OCI-M2 (cell line): ENCODE data around the gene PIGU.
"Not testable (repeated sequence)": the region's sequence is repeated elsewhere in the genome, so short reads cannot be mapped to it uniquely, and the experiment has no call there.

Experiments used
- DNase-seq: peaks from one replicate; lab custom pipeline; 2025; ENCODE audit not compliant: unreplicated experiment; lab: John Stamatoyannopoulos, UW

PIGU gene

DNA sequence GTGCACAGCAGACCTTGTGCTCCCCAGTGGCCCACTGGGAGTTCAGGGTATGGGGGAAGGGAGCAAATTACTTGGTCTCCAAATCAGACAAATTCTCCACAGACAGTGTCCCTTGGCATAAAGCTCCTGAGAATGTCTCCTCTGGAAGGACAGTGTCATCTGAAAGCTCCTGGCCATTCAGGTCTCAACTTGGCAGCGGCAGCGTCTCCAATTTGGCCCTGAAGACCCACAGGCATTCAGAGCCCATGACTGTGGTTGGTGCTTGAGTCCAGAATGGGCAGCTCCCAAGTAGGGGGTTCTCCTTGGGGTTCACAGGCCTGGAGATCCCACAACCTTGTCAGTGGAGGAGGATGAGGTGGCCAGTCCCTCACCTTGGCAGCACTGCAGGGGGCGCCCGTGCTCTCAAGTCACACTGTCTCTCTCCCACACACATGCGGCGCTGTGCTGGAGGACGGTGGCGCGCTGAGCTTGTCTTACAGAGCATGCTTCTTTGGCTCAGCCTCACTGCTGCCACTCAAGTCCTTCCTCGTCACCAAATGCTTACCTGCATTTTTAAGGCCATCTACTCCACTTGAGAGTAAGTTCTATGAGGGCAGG is 140.0 kb downstream of the PIGU start:
- DNase-seq: no peak

DNA sequence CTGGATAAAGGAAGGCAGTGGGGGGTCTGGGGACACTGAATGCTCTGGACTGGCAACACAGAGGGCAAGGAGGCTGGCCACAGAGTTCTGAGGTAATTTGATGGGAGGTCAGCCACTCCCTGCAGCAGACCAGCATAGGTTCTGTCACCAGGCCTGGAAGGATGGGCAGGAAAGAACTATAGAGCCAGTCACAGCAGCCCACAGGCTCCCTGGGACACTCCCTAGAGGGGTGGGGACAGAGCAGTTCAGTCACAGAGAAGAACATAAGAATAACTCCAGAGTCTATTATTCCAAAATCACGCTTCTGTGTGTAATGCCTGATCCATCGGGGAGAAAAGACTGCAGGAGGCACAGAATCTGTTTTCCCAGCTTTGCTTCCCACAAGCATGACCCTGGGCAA is 141.0 kb downstream of the PIGU start:
- DNase-seq: no peak

DNA sequence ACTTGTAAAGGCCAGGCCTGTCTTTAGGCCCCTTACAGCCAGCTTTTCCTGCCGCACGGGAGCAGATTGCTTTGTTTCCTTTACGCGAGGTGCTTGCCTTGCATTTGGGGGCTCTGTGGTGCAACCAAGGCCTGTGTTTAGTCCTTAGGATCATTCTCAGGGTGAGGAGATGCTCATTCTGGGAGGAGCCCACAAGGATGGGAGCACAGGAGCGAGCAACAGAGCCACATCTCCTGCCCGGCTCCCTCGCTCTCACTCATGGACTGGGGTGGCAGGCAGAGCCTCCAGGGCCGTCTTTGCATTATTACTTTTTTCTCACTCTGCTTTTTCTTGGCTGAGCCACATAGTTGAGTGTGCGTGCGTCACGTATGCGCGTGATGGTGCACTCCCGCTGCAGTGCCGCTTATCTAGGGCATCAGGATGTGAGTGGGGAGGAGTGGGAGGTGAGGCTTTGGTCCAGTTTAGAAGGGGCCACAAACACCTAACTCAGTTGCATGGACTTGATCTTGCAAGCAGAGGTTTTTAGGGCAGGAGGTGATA is 141.5 kb downstream of the PIGU start:
- no peak for DNase-seq

DNA sequence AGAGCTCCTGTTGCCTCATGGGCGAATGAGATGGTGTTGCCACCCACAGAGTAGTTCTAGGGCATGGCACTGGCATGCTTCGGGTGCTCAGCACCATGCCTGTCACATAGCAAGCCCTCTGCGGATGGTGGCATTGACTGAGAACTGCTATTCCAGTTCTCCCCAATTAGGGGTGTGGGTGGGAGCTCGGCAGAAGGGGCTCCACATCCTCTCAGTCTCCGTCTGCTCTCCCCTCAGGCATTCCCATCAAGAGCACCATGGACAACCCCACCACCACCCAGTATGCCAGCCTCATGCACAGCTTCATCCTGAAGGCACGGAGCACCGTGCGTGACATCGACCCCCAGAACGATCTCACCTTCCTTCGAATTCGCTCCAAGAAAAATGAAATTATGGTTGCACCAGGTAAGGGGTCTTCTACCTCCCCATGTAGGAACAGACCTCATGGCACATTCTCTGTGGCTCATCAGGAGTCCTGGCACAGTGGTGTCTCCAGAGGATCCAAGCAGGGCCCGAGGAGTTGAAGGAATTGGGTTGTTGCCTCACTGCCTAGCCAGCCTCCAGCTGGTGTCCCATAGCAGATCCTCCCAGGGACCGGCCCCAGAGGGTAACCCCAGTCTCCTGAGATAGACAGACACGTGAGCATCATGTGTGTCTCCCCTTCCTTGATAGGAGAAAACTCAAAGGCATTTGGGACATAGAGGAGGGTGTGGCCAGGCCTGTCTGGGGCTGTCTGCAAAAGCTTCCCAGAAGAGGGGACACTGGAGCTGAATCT is 142.3 kb downstream of the PIGU start:
- no peak for DNase-seq

DNA sequence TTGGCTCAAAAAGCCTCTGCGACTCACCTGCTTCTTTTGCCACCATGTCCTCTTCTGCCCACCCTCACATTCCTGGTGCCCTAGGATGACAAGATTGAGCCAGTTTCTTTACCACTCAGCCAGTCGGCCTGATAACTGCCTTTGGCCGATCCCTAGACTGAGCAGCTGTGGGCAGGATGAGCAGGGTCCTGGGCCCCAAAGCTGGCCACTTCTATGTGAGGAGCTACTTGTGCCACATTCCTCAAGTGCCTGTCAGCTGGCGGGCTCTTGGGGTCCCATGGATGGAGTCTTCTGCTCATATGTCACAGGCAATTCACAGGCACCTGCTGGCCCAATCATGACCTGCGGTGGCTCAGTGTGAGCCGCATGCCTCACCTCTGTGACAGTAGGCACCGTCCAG is 144.1 kb downstream of the PIGU start:
- DNase-seq: no peak

DNA sequence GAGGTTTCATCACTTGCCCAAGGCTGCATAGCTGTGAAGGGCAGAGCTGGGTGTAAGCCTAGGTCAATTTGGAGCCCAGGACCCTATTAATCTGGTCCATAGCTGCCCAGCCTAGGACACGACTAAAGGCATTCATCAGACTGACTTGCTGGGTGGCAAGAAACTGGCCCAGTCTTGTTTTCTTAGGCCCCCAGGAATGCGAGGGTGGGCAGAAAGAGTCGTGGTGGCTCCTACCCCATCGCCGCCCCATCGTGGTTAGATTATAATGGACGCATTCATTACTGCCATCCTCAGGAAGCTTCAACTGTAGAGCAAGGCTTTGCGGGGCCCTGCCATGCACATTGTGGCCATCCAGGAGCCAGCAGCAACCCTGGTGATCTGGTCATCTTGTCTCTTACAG is 144.6 kb downstream of the PIGU start:
- no peak for DNase-seq

DNA sequence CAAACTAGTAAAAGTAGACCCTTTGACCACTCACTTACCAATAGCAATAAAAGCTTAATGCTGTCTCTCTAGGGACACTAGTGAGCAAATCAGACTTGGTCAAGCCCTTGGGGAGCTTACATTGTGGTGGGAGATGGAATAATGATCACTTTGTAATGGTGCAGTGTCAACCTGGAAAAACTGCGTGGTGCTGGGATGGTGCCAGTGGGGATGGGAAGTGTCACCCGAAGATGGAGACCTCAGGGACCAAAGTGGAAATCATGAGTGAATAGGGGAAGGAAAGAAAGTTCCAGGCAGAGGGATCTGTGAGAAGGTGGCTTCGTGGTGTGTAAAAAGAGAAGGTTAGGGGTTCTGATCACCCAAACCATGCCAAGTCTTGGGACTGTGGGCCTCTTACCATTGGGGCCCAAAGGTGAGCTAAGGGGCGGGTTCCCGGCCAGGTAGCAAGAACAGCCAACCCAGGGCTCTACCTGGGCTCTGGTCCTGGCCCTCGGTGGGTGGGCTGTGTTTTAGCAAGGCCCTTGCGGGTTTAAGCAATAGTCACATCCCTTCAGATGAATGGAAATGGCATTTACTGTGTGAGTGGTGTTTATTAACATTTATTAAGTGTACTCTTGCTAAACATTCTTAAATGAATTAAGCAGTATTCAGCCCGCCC is 145.2 kb downstream of the PIGU start:
- DNase-seq: no peak

DNA sequence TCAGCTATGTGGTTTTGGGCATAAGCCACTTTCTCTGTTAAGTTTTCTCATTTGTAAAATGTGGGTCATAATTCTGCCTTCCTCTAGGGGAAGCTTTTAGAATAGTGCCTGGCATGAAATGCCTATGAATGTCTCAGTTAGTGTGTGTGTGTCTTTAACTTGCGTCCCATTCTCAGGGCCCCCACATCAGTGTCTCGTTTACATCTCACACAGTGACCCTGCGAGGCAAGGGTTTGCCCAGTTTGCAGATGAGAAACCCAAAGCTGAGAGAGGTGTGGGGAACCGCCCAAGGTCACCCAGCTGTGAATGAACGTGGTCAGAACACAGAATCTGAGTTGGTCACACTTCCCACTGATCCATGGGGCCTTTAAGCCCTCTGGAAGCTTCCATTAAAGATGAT is 146.6 kb downstream of the PIGU start:
- no peak for DNase-seq

DNA sequence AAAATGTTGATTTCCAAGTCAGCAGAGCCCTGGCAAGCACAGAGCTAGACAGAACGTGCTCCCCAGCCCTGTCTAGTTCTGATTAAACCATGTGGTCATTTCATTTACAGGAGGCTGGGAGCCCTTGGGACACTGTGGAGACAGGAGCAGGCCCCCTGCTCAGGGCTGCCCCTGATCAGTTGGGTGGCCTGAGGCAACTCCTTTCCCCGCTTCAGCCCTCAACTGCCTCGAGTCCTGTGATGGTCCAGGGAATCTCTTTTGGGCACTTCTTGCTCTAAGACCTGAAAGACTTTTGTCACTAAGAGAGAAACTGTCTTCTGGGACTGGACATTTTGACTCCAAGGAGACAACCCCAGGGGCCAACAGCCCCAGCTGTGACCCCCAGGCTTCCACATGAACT is 147.2 kb downstream of the PIGU start:
- no peak for DNase-seq

DNA sequence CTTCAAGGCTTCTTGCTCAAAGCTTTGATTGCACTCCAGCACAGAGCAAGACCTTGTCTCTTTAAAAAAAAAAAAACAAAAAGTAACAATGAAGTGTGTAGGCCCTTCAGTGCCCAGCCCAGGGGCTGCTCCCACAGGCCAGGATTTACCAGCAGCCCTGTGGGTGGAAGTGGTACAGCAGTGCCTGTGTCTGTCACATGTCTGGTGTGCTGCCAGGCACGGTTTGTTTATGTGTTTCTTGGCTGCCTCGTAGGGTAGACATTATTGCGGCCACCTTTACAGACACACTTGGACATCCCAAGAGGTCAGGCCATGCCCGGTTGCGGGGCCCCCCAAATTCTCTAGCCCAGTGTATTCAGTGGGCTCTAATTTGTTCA is 148.0 kb downstream of the PIGU start:
- no peak for DNase-seq

DNA sequence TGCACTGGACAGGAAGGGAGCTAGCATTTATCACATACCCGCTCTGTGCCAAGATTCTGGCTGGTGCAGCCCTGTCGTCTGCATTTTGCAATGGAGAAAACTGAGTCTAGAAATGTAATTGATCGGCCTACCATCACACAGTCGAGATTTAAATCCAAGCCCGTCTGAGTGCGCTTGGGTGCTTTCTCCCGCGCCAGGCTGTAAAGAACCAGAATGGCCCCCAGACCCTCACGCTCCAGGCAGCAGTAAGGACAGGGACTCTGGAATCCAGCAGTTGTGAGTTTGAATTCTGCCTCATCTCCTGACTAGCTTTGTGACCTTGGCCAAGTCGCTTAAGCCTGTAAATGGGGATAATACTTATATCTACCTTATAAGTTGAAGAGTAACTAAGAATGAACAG is 149.9 kb downstream of the PIGU start:
- no peak for DNase-seq

DNA sequence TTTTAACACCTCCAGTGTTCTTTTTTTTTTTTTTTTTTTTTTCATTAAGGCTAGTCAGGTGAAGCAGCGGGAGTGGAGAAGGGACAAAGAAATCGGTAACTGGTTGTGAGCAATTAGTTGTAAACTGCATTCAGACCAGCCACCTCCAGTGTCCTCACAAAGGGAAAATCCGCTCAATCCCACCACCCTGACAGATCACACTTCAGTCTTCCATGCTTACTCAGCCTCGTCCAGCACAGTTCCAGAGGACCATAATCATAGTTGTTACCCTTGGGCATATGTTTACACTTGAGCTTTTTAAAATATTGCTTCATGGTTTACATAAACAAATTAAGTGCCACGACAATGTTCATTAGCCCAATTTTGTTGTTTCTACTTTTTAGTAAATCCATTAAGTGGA is 150.4 kb downstream of the PIGU start:
- no peak for DNase-seq

DNA sequence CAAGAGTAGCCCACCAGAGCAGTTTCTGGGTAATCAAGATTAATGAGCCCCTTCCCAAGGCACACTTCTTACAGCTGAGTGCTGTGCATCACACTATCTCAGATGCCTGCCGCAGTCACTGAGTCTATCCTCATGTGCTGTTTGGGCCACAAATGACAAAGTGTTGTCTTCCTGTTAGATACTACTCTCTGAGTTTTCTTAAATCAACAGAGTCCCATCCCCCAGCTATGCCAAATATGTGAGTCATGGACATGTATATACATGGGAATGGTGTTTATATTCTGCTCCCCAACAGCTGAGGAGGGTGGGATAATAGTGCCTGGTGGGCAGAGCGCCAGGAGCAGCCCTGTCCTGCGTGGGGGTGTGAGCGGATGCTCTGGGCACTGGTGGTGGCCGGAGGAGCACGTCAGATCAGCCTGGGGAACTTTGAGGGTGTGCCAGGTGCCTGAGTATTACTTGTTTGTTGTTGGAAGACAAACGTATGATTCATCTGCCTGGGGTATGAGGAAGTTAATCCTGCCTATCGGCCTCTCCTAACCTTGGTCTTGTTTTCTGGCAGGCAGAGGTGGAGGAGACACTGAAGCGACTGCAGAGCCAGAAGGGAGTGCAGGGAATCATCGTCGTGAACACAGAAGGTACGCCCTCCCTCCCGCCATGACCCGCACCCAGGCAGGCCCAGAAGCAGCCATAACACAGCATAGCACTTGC is 151.0 kb downstream of the PIGU start:
- DNase-seq: no peak

DNA sequence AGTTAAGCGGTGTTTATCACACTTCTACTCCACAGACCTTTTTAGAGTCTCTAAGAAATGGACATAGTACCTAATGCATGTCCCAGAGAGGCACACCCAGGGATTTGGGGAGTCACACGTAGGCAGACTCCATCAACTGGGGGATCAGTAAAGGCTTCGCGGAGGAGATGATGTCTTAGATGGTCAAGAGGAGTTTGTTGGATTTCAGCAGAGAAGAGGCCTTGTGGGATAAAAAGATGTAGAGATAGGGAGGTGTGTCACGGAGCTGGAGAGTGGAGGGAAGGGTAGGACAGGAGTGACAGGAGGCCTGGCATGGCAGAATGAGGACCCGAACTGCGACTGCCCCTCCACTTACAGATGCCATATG is 151.6 kb downstream of the PIGU start:
- DNase-seq: no peak

DNA sequence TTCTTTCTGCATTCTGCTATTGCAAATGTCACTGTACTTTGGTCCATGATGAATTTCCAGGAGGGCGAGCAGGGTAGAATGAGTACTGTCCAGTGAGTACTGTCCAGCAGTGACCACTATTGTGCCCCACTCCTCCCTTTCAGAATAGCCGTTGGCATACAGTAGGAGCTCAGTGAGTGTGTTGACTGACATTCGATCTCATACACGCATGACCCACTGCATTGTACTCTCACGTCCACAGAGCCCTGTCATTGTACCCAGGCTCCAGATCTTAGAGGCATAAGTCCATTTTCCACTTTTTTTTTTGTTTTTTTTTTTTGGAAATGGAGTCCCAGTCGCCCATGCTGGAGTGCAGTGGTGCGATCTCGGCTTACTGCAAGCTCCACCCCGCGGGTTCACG is 152.5 kb downstream of the PIGU start:
- no peak for DNase-seq

DNA sequence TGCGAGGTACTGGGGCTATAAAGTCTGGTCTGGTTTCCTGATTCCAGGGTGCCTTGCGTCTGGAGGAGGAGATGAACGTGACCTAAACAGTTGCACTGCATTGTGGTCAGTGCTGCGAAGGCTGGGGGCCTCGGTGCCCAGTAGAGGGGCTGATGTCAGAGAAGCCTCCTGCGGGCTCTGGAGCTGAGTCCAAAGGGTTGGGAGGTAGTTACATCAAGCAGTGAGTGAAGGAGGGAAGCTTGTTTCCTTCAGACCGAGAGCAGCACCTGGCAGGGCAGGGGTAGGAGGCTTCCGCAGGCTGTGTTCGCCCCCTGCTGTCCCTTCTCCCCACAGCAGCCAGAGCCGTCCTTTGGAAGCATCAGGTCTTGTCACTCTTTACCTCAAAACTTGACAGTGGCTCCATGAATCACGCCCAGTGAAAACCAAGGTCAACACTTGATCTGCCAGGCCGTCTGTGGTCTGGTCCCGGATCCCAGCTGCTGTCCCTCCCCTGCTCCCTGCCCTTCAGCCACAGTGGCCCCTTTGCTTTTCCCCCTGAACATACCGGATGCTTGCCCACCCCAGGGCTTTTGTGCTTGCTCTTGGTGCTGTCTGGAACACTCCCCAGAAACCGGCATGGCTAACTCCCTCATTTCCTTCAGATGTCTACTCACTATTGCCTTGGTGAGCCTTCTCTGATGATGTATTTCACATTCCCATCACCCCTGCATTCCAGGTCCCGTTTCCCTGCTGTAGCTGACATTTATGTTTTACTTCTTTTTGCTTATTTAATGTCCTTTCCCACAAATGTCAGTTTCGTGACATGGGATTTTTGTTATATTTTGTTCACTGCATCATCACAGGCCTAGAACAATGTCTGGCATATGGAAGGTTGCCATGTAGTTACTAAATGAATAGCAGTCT is 153.7 kb downstream of the PIGU start:
- no peak for DNase-seq

DNA sequence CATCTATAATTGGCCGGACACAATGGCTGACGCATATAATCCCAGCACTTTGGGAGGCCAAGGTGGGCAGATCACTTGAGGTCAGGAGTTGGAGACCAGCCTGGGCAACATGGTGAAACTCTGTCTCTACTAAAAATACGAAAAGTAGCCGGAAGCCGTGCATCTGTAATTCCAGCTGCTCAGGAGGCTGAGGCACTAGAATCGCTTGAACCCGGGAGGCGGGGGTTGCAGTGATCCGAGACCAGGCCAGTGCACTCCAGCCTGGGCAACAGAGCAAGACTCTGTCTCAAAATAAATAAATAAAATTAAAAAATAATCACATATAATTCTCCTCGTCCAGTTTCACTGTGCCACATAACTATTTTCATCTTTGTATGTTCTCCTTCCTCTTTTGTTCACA is 157.1 kb downstream of the PIGU start:
- not testable (repeated sequence) for DNase-seq

DNA sequence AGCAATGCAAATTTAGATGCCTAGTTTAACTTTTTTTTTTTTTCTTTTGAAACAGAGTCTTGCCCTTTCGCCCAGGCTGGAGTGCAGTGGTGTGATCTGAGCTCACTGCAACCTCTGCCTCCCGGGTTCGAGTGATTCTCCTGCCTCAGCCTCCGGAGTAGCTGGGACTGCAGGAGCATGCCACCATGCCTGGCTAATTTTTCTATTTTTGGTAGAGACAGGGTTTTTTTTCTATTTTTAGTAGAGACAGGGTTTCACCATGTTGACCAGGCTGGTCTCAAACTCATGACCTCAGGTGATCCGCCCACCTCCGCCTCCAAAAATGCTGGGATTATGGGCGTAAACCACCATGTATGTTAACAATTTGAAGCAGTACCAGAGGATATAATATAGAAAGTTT is 158.0 kb downstream of the PIGU start:
- DNase-seq: not testable (repeated sequence)

DNA sequence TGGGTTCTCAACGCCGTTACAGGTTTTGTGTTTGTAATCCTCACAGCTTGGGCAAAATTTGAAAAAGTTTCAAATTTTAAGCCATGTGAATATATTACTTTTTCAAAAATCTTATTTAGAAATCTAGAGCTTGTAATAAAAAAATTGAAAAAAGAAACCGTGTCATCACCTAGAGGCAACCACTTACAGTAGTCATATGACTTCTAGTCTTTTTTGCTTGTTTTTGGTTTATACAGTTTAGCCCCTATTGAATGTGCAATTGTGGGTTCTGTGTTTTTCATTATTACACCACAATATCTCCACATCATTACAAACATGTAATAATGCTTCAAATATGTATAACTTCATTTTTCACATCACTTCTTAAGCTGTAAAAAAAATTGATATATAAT is 159.8 kb downstream of the PIGU start:
- no peak for DNase-seq

DNA sequence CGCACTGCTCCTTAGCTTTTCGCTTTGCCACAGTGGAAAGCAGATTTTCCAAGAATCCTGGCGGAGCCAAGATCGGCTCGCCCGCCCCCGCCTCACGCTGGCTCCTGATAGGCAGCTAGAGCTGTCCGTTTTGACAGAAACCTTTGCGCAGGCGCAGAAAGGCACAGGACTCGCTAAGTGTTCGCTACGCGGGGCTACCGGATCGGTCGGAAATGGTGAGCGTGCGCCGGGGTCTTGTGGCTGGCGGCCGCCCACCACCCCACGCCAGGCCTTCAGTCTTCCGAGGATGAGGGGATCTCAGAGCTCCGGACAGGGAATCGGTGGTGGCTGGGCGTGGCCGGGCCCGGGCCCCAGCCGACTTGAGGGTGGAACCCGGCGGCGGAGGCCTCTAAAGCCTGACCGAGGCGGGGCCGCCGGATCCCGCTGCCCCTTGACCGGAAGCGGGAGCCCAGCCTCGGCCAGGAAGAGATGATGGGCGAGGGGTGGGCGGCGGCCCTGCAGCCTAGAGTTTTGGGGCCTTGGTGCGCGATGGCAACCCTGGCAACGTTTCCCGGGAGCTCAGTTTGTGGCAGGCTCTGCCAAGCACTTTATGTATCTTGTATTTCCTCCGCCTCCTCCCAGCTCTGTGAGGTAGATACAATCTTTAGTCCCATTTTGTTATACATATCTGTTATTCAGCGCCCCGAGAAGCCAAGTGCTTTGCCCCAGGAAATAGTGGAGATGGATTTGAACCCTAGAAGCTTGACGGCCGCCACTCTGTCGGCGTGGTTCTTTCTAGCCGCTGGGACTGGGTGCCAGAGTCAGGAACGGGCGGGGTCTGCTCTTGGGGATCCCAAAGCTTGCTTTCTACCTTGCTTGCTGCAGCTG is 160.4 kb downstream of the PIGU start, which contains the start of gene DYNLRB1:
Gene DYNLRB1, plus strand, starts transcription at position 176 of the 867 bp plus-strand sequence. Its CDS starts 37 bp downstream, at position 213.
- DNase-seq: peak; percentile 82
